Measurements from ENCODE around the gene DOCK10. TPM values are rescaled to one million over a fixed set of nuclear protein-coding genes. Genes with fewer than 3 reads are reported as not detected.

DOCK10 gene
- total RNA-seq, 4 donors from 2014 or later = 3.8 to 33.2 (median 12.3) TPM

- H3K4me1 ChIP-seq = no peaks in the 10 kb centered on the region
- intact Hi-C loops (cut with DNase I; ENCODE audit: low total_unique reads) = no loop called here
These were observed 158.6 kb downstream of the DOCK10 start for GRCh38 chr2:224883700-224884099.

GRCh38 chr2:224883172-224883516, 159.1 kb downstream of the DOCK10 start:
- intact Hi-C loops (cut with DNase I; ENCODE audit: low total_unique reads) = no loop called here
- TF ChIP-seq CTCF (IDR thresholded peaks at IDR 0.05) = no peak
- Histone ChIP-seq H3K9me3 (no peaks in the 10 kb centered on the region), H3K36me3 (no peaks in the 10 kb centered on the region), H3K4me3 (no peak overlapping the region), H3K4me1 (no peaks in the 10 kb centered on the region), H3K27me3 (no peaks in the 10 kb centered on the region), H3K27ac (no peak overlapping the region)
- no peak for DNase-seq

More at GRCh38 chr2:224883700-224884099, 158.6 kb downstream of the DOCK10 start:
- TF ChIP-seq POLR2A (IDR thresholded peaks at IDR 0.05) = no peak
- no peak for TF ChIP-seq CTCF (IDR thresholded peaks at IDR 0.05)
- Histone ChIP-seq H3K27ac (no peak overlapping the region), H3K27me3 (no peaks in the 10 kb centered on the region), H3K9me3 (no peaks in the 10 kb centered on the region), H3K36me3 (no peaks in the 10 kb centered on the region), H3K4me3 (no peak overlapping the region)
- DNase-seq = no peak

GRCh38 chr2:224882291-224883171, 159.7 kb downstream of the DOCK10 start:
- Histone ChIP-seq H3K36me3 (no peaks in the 10 kb centered on the region), H3K4me3 (no peak overlapping the region), H3K27ac (no peak overlapping the region), H3K9me3 (no peaks in the 10 kb centered on the region), H3K4me1 (no peaks in the 10 kb centered on the region), H3K27me3 (no peaks in the 10 kb centered on the region)
- intact Hi-C loops (cut with DNase I; ENCODE audit: low total_unique reads) = no loop called here
- no peak for DNase-seq
- no peak for TF ChIP-seq POLR2A (IDR thresholded peaks at IDR 0.05)
- TF ChIP-seq CTCF (IDR thresholded peaks at IDR 0.05) = no peak

- intact Hi-C loops (cut with DNase I; ENCODE audit: low total_unique reads) = no loop called here
- no peak for DNase-seq
- Histone ChIP-seq H3K9me3 (no peaks in the 10 kb centered on the region), H3K27me3 (no peaks in the 10 kb centered on the region), H3K36me3 (no peaks in the 10 kb centered on the region), H3K4me3 (no peak overlapping the region), H3K4me1 (no peaks in the 10 kb centered on the region), H3K27ac (no peak overlapping the region)
- no peak for TF ChIP-seq POLR2A (IDR thresholded peaks at IDR 0.05)
- TF ChIP-seq CTCF (IDR thresholded peaks at IDR 0.05) = no peak
These were observed 160.4 kb downstream of the DOCK10 start for GRCh38 chr2:224881846-224882245.

- Histone ChIP-seq H3K4me3 (no peak overlapping the region), H3K36me3 (no peaks in the 10 kb centered on the region), H3K9me3 (no peaks in the 10 kb centered on the region), H3K27me3 (no peaks in the 10 kb centered on the region), H3K4me1 (no peaks in the 10 kb centered on the region), H3K27ac (no peak overlapping the region)
- TF ChIP-seq POLR2A (IDR thresholded peaks at IDR 0.05) (no peak), CTCF (IDR thresholded peaks at IDR 0.05) (no peak)
- no peak for DNase-seq
- intact Hi-C loops (cut with DNase I; ENCODE audit: low total_unique reads) = no loop called here
These were observed 165.7 kb downstream of the DOCK10 start for GRCh38 chr2:224876522-224876921.

Measured in uterus (tissue), 4 donors.